HFFc6 (cell line): Measurements from ENCODE around the gene DNAJB11. TPM values are rescaled to one million over a fixed set of nuclear protein-coding genes. Genes with fewer than 3 reads are reported as not detected.
"Not testable (repeated sequence)": the region's sequence is repeated elsewhere in the genome, so short reads cannot be mapped to it uniquely, and the experiment has no call there.

ENCODE experiments used
- DNase-seq: peaks from one replicate; pipeline ENCODE4 v3.0.0-alpha.2; 2018
- H3K27ac Mint-ChIP-seq: 2 replicates; pipeline ENCODE4 v1.8.0; 2020; ENCODE audit warnings: mild to moderate bottlenecking, mixed read lengths
- H3K27me3 Mint-ChIP-seq: 2 replicates; pipeline ENCODE4 v1.8.0; 2021; ENCODE audit warnings: mild to moderate bottlenecking, moderate library complexity, mixed read lengths; ENCODE audit not compliant: insufficient read depth
- H3K36me3 Mint-ChIP-seq: 2 replicates; pipeline ENCODE4 v1.8.0; 2021; ENCODE audit warnings: low read depth, mixed read lengths
- H3K4me1 Mint-ChIP-seq: 2 replicates; pipeline ENCODE4 v1.8.0; 2020; ENCODE audit warnings: low read depth, mixed read lengths
- H3K4me3 Mint-ChIP-seq: 2 replicates; pipeline ENCODE4 v1.8.0; 2020; ENCODE audit warnings: mild to moderate bottlenecking, moderate library complexity, mixed read lengths
- H3K9me3 Mint-ChIP-seq: 2 replicates; pipeline ENCODE4 v1.8.0; 2020; ENCODE audit warnings: mild to moderate bottlenecking, mixed read lengths
- total RNA-seq, 6 experiments: library from RNA; stranded (reverse); fragmentation: NEBNext Ultra II Directional; extraction: Animal tissue kit (Norgen Biotek cat#: 25700); gene quantifications; 2 replicates in 1 of 6; 3 replicates in 5 of 6; pipeline ENCODE4 v1.2.3, GENCODE V29; 2021
- TF ChIP-seq, protein P1 (sequence below): fragments of 200-600 bp; sonication (generic); IDR thresholded peaks from 2 replicates; pipeline ENCODE4 v1.5.0; 2021; ENCODE audit warnings: antibody characterized with exemption, mild to moderate bottlenecking

DNAJB11 gene
- total RNA-seq, 6 experiments from 2014 or later, result 76.8 to 94.0 (median 84.2) TPM

DNA sequence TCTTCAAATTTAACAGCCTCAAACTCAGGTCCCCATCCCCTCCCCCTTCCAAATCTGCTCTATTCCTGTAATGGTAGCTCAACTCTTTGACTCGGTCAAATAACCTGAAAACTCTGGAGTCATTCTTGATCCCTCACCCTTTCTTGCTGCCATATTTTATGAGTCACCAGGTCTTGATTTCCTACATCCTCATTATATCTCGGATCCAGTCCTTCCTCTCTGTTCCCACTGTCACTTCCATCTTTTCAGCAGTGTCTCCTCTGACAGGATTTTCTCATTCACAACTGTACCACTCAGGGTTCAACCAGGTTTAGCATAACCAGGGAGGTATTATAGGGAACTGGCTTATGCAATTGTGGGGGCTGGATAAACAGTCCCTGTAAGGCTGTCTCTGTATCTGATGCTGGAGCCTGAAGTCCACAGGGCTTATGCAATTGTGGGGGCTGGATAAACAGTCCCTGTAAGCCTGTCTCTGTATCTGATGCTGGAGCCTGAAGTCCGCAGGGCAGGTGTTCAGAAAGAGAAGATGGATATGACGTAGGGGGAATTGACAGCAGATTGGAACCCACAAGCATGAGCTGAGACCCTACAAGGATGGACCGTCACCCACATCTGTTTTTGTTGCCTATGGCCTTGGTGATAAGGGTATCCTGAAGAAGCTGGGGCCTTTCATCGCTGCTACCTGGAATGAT is 60.6 kb downstream of the DNAJB11 start:
- no peak overlapping the region for H3K27ac Mint-ChIP-seq
- TF ChIP-seq, protein P1, sequence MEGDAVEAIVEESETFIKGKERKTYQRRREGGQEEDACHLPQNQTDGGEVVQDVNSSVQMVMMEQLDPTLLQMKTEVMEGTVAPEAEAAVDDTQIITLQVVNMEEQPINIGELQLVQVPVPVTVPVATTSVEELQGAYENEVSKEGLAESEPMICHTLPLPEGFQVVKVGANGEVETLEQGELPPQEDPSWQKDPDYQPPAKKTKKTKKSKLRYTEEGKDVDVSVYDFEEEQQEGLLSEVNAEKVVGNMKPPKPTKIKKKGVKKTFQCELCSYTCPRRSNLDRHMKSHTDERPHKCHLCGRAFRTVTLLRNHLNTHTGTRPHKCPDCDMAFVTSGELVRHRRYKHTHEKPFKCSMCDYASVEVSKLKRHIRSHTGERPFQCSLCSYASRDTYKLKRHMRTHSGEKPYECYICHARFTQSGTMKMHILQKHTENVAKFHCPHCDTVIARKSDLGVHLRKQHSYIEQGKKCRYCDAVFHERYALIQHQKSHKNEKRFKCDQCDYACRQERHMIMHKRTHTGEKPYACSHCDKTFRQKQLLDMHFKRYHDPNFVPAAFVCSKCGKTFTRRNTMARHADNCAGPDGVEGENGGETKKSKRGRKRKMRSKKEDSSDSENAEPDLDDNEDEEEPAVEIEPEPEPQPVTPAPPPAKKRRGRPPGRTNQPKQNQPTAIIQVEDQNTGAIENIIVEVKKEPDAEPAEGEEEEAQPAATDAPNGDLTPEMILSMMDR, result no peak
- no peaks in the 10 kb centered on the region for H3K36me3 Mint-ChIP-seq
- peaks cover 7% of the 10 kb centered on the region for H3K27me3 Mint-ChIP-seq
- H3K4me3 Mint-ChIP-seq, result no peak overlapping the region
- DNase-seq, result no peak
- no peaks in the 10 kb centered on the region for H3K9me3 Mint-ChIP-seq
- no peaks in the 10 kb centered on the region for H3K4me1 Mint-ChIP-seq

DNA sequence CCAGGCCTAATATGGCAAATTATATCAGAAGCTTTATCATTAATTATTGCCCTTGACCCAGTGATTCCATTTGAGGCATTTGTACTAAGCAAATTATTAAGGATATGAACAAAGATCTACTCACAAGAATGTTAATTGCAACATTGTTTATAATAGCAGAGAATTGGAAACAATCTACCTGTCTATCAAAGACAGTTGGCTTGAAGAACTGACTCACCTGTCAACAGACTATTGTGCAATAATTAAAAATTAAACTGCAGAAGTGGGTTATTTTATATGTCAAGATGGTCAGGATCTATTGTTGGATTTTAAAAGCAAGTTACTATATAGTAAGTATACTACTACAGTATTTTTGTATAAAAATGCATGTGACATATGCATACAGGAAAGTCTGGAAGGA is 63.0 kb downstream of the DNAJB11 start:
- Mint-ChIP-seq H3K4me3 (no peak overlapping the region), H3K4me1 (no peaks in the 10 kb centered on the region), H3K9me3 (no peaks in the 10 kb centered on the region), H3K27ac (no peak overlapping the region), H3K36me3 (no peaks in the 10 kb centered on the region), H3K27me3 (peaks cover 18% of the 10 kb centered on the region)
- TF ChIP-seq, protein P1, result no peak
- DNase-seq, result no peak

DNA sequence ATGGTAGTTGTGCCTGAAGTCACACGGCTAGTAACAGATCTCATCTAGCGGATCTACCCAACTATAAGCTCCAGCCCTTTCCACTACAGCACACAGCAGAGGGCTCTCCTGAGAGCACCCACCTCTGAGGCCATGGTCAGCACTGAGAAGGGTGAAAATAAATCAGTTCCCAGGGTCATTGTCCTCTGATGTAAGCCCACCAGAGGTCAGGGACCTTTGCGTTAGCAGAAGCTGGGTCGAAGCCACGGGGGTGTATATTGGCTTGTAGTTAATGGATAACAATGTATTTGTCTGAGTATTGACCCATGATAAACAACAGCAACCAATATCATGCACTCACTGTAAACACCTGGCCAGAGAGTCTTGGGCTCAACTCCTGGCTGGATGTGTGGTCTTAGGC is 63.7 kb downstream of the DNAJB11 start:
- H3K4me1 Mint-ChIP-seq, H3K9me3 Mint-ChIP-seq, H3K36me3 Mint-ChIP-seq, DNase-seq, H3K4me3 Mint-ChIP-seq, H3K27ac Mint-ChIP-seq: not testable (repeated sequence)
- H3K27me3 Mint-ChIP-seq, result peaks cover 18% of the 10 kb centered on the region

Other genes starting within 250 kb of the DNAJB11 start
- gene DGKG, start 208.5 kb upstream of the DNAJB11 start, total RNA-seq, result under 1 TPM; 0.21 to 0.54 (median 0.38) TPM
- gene CRYGS, start 26.3 kb upstream of the DNAJB11 start, total RNA-seq, result under 1 TPM; 0.34 to 0.87 (median 0.68) TPM
- 1 to 10 TPM; 4.8 to 8.0 (median 6.0) TPM for gene TBCCD1, start 3.4 kb upstream of the DNAJB11 start, total RNA-seq
- not detected for gene AHSG, start 42.3 kb downstream of the DNAJB11 start, total RNA-seq
- not detected for gene FETUB, start 69.7 kb downstream of the DNAJB11 start, total RNA-seq
- not detected for gene HRG, start 95.3 kb downstream of the DNAJB11 start, total RNA-seq
- not detected for gene KNG1, start 146.6 kb downstream of the DNAJB11 start, total RNA-seq
- 100 to 1,000 TPM; 249 to 363 (median 264) TPM for gene EIF4A2, start 212.9 kb downstream of the DNAJB11 start, total RNA-seq
- gene RFC4, start 235.8 kb downstream of the DNAJB11 start, total RNA-seq, result 10 to 100 TPM; 13.3 to 27.9 (median 25.7) TPM